Stimulated activated CD8-positive, alpha-beta memory T cell treated with anti-CD3 and anti-CD28 coated beads, Interleukin-7, amount 100 ng/mL, for 48 hours (primary cell): ENCODE data around the gene CARS2.
A peak's percentile ranks its signal among the peaks of the same experiment; 100 is the strongest.
"Not testable (repeated sequence)": the region's sequence is repeated elsewhere in the genome, so short reads cannot be mapped to it uniquely, and the experiment has no call there.

ENCODE experiments used
- DNase-seq, 2 donors: peaks; one replicate each; pipeline ENCODE4 v3.0.0-alpha.2; 2020; ENCODE audit warnings: low read depth in 1 of 2; ENCODE audit errors: extremely low read depth in 1 of 2

CARS2 gene

DNA sequence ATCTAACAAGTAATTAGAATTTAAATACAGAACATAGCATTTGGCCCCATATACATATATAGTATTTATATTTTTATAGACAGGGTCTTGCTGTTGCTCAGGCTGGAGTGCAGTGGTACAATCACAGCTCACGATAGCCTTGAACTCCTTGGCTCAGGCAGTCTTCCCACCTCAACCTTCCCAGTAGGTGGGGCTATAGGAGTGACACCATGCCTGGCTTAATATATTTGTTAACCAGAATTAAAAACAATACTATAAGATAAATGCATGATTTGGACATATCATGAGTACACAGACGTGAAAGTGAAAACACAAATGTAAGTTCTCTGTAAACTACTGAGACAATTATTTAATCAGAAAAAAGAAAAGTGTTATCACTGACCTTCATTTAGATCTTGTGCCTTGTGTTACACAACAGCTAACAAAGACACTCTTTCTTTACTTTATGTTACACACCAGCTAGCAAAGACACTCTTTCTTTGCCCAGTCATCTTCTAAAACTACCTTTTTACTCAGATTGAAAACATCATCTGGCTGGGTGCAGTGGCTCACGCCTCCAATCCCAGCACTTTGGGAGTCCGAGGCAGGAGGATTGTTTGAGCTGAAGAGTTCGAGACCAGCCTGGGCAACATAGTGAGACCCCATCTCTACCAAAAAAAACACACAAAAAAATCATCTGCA lies 22.6 kb downstream of the CARS2 start:
- DNase-seq = no peak

- no peak for DNase-seq
These were observed 23.2 kb downstream of the CARS2 start for GRCh38 chr13:110682746-110683145.

DNA sequence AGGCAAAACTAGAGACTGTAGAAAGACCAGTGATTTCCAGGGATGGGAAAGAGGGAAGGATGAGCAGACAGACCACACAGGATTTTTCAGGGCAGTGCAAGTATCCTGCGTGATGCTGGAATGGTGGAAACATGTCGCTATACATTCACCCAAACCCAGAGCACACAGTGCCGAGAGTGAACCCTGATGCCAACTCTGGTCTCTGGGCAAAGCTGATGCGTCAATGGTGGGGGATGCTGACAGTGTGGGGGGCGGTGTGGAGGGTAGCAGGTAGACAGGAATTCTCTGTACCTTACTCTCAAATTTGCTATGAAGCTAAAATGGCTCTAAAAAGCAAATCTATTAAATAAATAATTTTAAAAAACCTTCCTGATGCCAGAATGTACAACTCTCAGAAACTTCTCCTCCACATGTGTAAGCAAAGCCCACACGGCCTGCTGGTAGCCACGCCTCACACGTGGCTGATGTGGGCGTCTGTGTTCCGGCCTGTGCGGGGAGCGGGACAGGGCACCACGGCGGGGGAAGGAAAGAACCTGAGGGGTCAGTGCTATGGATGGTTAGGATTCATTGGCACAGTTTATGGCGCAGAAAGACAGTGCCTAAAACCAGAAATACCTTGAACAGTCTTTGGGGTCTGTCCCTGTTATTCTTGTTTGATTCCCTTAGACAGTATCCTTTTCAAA lies 23.9 kb downstream of the CARS2 start:
- no peak for DNase-seq

- DNase-seq = no peak
These were observed 25.1 kb downstream of the CARS2 start for GRCh38 chr13:110680852-110681251.

GRCh38 chr13:110677731-110678545 lies 28.0 kb downstream of the CARS2 start:
- DNase-seq = peak in 1 of 2 donors; percentile 29

GRCh38 chr13:110676595-110677587 lies 29.0 kb downstream of the CARS2 start:
- peak; percentile 6 to 55 for DNase-seq

DNA sequence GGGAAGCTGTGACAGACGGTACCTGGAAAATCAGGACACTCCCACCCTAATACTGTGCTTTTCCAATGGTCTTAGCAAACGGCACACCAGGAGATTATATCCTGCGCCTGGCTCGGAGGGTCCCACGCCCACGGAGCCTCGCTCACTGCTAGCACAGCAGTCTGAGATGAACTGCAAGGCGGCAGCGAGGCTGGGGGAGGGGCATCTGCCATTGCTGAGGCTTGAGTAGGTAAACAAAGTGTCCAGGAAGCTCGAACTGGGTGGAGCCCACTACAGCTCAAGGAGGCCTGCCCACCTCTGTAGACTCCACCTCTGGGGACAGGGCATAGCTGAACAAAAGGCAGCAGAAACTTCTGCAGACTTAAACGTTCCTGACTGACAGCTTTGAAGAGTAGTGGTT lies 36.1 kb downstream of the CARS2 start:
- DNase-seq = not testable (repeated sequence)

GRCh38 chr13:110669036-110669435 lies 36.9 kb downstream of the CARS2 start:
- no peak for DNase-seq

- DNase-seq = no peak
These were observed 39.7 kb downstream of the CARS2 start for GRCh38 chr13:110666255-110666533.

- DNase-seq = no peak
These were observed 40.2 kb downstream of the CARS2 start for GRCh38 chr13:110665491-110666254.

GRCh38 chr13:110664673-110665072 lies 41.2 kb downstream of the CARS2 start:
- DNase-seq = no peak

- no peak for DNase-seq
These were observed 41.9 kb downstream of the CARS2 start for GRCh38 chr13:110664041-110664440.

GRCh38 chr13:110663491-110663890 lies 42.4 kb downstream of the CARS2 start:
- DNase-seq = no peak

DNA sequence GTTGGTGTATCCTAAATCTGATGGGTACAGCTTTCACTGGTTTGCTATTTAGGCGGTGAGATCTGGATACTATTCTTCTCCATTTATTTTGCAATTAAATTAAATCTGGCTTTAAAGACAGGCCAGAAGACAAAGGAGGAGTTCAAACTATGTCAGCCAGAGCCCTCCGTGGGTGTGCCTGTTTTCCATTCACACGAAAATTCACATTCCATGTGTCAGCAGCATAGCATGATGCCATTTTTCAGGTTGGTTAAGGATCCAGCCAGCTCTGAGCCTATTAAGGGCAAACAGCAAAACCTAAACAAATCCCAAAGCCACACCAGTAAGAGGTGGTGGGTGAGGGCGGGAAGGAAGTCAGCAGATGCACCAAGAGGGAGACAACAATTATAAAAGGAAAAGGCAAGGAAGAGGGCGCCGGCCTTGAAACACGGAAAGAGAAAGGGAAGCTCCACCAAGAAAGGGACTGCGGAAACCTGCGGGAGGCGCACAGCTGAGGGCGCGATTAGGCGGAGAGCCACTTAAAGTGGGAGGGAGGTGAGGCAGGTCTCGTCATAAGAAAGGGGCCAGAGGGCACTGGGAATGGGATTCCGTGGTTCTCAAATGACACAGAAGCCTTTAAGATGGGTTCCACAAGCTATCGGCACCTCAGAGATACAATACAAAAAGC lies 43.0 kb downstream of the CARS2 start:
- DNase-seq = no peak

DNA sequence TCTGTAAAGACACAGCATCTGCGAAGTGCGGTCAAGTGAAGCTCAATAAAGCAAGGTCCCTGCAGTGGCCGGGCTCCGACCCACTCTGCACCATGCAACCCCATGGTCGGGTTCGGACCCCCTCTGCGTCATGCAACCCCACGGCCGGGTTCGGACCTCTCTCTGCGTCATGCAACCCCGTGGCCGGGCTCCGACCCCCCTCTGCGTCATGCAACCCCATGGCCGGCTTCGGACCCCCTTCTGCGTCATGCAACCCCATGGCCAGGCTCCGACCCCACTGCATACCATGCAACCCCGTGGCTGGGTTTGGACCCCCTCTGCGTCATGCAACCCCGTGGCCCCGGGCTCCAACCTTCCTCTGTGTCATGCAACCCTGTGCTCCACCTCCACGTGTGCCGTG lies 43.8 kb downstream of the CARS2 start:
- DNase-seq = no peak

GRCh38 chr13:110661256-110661655 lies 44.7 kb downstream of the CARS2 start:
- no peak for DNase-seq

DNA sequence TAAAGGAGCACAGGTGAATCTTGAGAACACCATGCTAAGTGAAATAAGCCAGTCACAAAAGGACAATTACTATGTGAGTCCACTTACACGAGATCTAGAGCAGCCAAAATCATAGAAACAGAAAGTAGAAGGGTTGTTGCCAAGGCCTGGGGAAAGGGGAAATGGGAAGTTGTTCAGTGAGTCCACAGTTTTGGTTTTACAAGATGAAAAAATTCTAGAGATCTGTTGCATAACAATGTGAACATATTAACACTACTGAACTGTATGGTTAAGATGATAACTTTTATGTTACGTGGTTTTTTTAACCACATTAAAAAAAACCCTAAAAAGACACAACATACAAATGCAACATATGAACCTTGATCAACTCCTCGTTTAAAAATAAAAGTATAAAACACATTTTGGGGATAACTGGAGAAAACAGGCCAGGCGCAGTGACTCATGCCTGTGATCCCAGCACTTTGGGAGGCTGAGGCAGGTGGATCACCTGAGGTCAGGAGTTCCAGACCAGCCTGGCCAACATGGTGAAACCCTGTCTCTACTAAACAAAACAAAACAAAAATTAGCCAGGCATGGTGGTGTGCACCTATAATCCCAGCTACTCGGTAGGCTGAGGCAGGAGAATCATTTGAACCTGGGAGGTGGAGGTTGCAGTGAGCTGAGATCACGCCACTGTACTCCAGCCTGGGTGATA lies 47.6 kb downstream of the CARS2 start:
- not testable (repeated sequence) for DNase-seq

- DNase-seq = no peak
These were observed 48.7 kb downstream of the CARS2 start for GRCh38 chr13:110657196-110657595.

DNA sequence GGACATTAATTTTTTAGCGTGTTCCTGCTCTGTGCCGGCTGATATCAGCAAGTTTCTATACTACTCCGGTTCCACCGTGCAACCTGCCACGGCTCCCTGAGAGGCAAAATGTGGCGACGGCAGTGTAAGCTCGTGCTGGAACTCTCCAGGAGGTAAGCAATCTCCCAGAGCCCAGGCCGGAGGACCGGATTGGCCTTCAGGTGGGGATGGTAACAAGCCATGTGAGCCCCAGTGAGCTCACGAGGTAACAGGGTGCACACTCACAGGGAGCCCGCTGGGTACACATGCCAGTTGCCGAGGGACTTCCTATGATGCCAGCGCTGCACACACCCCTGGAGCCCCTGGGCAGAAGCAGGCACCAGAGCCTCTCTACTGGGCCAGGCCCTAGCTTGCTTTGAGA lies 52.1 kb downstream of the CARS2 start:
- no peak for DNase-seq
